ENCODE data around the gene MRPS27.

Gene MRPS27

DNA sequence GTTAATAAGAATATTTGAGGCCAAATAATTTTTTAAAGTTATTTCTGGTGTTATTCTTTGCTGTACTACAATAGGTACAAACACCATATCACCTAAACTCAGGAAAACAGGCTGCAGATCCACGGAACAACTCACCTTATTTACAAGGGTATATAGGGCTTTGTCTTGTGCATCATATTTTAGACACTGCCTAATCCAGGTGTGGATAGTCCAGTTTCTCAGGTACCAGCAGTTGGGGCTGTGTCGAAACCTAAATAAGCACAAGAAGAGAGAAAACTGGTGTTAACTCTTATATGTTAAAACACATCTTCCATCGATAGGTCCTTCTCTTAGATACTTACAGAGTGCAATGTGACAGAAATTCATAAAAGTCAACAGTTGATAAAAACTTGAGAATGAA, 82.2 kb downstream of the MRPS27 start:
- no peaks in the 10 kb centered on the region for H3K27me3 ChIP-seq (ENCODE audit: insufficient read depth, poor library complexity, severe bottlenecking)

DNA sequence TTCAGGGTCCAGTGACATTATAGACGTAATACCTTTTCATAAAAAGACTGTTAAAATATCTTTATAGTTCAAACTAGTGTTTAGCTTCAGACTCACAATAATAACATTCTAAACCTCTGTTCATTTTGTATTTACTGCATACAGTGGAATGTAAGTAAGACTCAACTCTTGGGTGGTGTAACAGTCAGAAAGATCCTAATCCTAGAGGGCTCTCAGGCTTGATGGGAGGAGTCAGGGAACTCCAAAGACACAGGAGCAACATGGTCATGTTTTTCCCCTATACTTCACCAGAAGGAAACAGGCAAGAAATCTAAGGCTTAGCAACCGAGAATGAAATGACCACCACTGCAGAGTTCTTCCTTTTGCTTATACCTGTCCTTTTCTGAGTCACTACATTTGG, 82.6 kb downstream of the MRPS27 start:
- TF ChIP-seq SPI1 (IDR thresholded peaks at IDR 0.05; ENCODE audit: borderline replicate concordance, low read depth) (no peak), GABPA (IDR thresholded peaks at IDR 0.05; ENCODE audit: low read depth) (no peak), POLR2AphosphoS5 (IDR thresholded peaks at IDR 0.05; ENCODE audit: low read depth) (no peak)
- TF ChIP-seq, protein P1, sequence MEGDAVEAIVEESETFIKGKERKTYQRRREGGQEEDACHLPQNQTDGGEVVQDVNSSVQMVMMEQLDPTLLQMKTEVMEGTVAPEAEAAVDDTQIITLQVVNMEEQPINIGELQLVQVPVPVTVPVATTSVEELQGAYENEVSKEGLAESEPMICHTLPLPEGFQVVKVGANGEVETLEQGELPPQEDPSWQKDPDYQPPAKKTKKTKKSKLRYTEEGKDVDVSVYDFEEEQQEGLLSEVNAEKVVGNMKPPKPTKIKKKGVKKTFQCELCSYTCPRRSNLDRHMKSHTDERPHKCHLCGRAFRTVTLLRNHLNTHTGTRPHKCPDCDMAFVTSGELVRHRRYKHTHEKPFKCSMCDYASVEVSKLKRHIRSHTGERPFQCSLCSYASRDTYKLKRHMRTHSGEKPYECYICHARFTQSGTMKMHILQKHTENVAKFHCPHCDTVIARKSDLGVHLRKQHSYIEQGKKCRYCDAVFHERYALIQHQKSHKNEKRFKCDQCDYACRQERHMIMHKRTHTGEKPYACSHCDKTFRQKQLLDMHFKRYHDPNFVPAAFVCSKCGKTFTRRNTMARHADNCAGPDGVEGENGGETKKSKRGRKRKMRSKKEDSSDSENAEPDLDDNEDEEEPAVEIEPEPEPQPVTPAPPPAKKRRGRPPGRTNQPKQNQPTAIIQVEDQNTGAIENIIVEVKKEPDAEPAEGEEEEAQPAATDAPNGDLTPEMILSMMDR (IDR thresholded peaks at IDR 0.05; ENCODE audit: insufficient read depth, low read length), result no peak
- TF ChIP-seq, protein P2, sequence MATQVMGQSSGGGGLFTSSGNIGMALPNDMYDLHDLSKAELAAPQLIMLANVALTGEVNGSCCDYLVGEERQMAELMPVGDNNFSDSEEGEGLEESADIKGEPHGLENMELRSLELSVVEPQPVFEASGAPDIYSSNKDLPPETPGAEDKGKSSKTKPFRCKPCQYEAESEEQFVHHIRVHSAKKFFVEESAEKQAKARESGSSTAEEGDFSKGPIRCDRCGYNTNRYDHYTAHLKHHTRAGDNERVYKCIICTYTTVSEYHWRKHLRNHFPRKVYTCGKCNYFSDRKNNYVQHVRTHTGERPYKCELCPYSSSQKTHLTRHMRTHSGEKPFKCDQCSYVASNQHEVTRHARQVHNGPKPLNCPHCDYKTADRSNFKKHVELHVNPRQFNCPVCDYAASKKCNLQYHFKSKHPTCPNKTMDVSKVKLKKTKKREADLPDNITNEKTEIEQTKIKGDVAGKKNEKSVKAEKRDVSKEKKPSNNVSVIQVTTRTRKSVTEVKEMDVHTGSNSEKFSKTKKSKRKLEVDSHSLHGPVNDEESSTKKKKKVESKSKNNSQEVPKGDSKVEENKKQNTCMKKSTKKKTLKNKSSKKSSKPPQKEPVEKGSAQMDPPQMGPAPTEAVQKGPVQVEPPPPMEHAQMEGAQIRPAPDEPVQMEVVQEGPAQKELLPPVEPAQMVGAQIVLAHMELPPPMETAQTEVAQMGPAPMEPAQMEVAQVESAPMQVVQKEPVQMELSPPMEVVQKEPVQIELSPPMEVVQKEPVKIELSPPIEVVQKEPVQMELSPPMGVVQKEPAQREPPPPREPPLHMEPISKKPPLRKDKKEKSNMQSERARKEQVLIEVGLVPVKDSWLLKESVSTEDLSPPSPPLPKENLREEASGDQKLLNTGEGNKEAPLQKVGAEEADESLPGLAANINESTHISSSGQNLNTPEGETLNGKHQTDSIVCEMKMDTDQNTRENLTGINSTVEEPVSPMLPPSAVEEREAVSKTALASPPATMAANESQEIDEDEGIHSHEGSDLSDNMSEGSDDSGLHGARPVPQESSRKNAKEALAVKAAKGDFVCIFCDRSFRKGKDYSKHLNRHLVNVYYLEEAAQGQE (IDR thresholded peaks at IDR 0.05; ENCODE audit: insufficient replicate concordance, low read depth), result no peak
- H3K27me3 ChIP-seq (ENCODE audit: insufficient read depth, poor library complexity, severe bottlenecking), result no peaks in the 10 kb centered on the region
- no peak overlapping the region for H3K27ac ChIP-seq (replicated peaks)
- DNase-seq (ENCODE audit: low read depth in 1 of 2, low spot score in 1 of 2), result no peak
- no peak overlapping the region for H3K4me3 ChIP-seq (replicated peaks; ENCODE audit: insufficient read depth, low read length)

More for the DNA sequence above, 82.2 kb downstream of the MRPS27 start:
- Histone ChIP-seq H3K4me3 (replicated peaks; ENCODE audit: insufficient read depth, low read length) (no peak overlapping the region), H3K27ac (replicated peaks) (no peak overlapping the region)
- TF ChIP-seq, protein P2 (IDR thresholded peaks at IDR 0.05; ENCODE audit: insufficient replicate concordance, low read depth), result no peak
- no peak for TF ChIP-seq POLR2AphosphoS5 (IDR thresholded peaks at IDR 0.05; ENCODE audit: low read depth)
- DNase-seq (ENCODE audit: low read depth in 1 of 2, low spot score in 1 of 2), result no peak

DNA sequence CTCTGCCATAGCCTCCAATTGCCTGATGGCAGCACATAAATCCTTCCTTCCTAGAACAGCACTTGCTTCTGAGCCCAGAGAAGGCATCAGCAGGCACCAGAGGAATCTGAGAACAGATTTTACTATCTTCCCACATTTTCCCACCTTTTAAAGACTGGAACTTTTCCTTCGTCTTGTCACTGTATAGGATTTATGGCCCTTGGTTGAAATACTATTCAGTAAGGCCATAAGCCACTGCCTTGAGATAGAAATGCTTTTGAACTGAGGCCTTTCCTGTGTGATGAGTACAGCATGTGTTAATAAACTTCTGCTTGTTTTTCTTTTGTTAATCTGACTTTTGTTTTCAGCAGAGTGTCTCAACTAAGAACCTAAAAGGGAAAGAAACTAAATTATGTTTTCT, 84.3 kb downstream of the MRPS27 start:
- Histone ChIP-seq H3K27me3 (ENCODE audit: insufficient read depth, poor library complexity, severe bottlenecking) (no peaks in the 10 kb centered on the region), H3K4me3 (replicated peaks; ENCODE audit: insufficient read depth, low read length) (no peak overlapping the region), H3K27ac (replicated peaks) (no peak overlapping the region)
- TF ChIP-seq SPI1 (IDR thresholded peaks at IDR 0.05; ENCODE audit: borderline replicate concordance, low read depth) (no peak), POLR2AphosphoS5 (IDR thresholded peaks at IDR 0.05; ENCODE audit: low read depth) (no peak), GABPA (IDR thresholded peaks at IDR 0.05; ENCODE audit: low read depth) (no peak)
- TF ChIP-seq, protein P2 (IDR thresholded peaks at IDR 0.05; ENCODE audit: insufficient replicate concordance, low read depth), result no peak
- TF ChIP-seq, protein P1 (IDR thresholded peaks at IDR 0.05; ENCODE audit: insufficient read depth, low read length), result no peak
- no peak for DNase-seq (ENCODE audit: low read depth in 1 of 2, low spot score in 1 of 2)
